Breast epithelium (tissue), 3 donors: ENCODE data around the gene KRT31.

Source experiments
- CTCF ChIP-seq, 3 donors: fragments of 450-650 bp; IDR thresholded peaks; one replicate each; pipeline ENCODE4 v1.5.1; 2016 to 2017; ENCODE audit warnings: antibody characterized with exemption in 3 of 3, mild to moderate bottlenecking in 3 of 3, moderate library complexity in 3 of 3
- POLR2A ChIP-seq: fragments of 450-650 bp; IDR thresholded peaks from one replicate; pipeline ENCODE4 v1.6.1; 2016; ENCODE audit warnings: antibody characterized with exemption, mild to moderate bottlenecking, moderate library complexity
- POLR2AphosphoS5 ChIP-seq, 3 donors: sonication (generic); formaldehyde crosslinking; IDR thresholded peaks; one replicate each; pipeline ENCODE4 v1.6.1; 2017; ENCODE audit warnings: antibody characterized with exemption in 3 of 3

- TF ChIP-seq CTCF (IDR thresholded peaks at IDR 0.05), result no peak
- no peak for TF ChIP-seq POLR2A
- no peak for TF ChIP-seq POLR2AphosphoS5 (IDR thresholded peaks at IDR 0.05)
Measured at GRCh38 chr17:41415833-41416335, 18.5 kb upstream of the KRT31 start.
